DMS 273 (cell line): ENCODE data around the gene ST3GAL3.

Experiments used
- DNase-seq: peaks from one replicate; lab custom pipeline; 2025; ENCODE audit not compliant: unreplicated experiment; lab: John Stamatoyannopoulos, UW

ST3GAL3 gene, protein sequence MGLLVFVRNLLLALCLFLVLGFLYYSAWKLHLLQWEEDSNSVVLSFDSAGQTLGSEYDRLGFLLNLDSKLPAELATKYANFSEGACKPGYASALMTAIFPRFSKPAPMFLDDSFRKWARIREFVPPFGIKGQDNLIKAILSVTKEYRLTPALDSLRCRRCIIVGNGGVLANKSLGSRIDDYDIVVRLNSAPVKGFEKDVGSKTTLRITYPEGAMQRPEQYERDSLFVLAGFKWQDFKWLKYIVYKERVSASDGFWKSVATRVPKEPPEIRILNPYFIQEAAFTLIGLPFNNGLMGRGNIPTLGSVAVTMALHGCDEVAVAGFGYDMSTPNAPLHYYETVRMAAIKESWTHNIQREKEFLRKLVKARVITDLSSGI

DNA sequence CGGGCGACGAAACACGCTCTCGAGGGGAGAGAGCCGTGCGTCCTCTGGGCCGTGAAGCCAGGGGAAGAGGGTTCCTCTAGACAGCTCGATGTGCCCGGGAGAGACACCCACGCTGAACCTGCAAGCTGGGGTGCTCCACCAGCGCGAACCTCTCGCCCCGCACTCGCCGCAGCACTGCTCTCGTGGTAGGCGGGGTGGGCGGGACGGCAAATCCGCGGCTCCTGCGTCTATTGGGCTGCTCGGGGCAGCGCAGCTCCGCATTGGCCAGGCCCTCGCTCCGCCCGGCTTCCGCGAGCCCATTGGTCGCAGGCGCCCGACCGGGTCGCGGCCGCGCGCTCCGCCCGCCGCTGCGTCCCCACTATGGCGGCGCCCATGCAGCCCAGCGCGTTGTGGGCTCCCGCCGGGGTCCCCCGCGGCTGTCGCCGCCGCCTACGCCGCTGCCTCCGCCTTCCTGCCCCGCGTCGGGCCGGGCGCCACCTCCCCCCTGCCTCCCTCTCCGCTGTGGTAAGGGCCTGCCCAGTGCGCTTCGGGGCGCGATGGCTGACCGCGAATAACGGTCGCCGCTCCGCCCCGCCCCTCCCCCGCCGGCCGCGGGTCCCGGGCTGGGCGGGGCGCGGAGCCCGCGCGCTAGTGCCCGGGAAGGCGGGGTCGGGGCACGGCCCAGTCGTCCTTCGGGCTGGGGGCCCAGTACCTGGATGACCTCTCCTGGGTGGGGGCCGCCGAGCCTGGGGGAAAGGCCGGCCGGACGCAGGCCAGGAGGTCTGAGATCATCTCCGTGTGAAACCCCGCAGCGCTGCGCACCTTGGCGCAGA, at the start of gene ST3GAL3:
Gene ST3GAL3 (plus strand): TSS at position 347 of the 812 bp plus-strand sequence. CDS start 28,727 bp downstream, outside the sequence.
- peak; percentile 97 for DNase-seq

DNA sequence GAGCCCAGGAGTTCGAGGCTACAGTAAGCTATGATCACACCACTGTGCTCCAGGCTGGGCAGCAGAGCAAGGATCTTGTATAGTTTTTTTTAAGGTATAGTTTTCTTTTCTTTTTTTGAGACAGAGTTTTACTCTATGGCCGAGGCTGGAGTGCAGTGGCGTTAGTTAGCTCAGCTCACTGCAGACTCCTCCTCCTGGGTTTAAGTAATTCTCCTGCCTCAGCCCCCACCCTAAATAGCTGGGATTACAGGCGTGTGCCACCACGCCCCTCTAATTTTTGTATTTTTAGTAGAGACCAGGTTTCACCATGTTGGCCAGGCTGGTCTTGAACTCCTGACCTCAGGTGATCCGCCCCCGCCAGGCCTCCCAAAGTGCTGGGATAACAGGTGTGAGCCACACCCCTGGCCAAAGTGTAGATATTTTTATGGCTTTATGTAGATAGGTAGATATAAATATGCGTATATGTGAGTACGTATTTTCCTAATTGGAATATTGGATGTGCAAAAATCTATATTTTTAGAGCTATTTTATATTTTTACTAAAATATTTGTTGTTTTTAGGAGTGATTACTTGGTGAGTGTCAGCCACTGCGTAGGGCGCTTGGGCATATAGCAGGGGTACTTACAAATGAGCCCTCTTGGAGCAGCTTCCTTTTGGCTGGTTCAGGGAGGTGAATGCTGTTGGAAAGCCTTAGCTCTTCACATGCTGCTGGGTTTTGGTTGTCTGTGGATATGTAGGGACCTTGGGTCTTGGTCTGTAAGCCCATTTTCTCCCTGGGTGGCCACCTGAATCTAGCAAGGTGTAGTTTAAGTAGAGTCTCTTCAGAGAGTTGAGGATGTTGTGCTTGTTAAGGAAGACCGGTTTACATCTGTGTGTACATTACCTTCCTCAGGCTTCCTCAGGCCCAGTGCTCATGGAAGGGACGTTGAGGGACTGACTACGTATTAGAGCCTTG, 47.8 kb upstream of the ST3GAL3 start:
- DNase-seq: no peak

DNA sequence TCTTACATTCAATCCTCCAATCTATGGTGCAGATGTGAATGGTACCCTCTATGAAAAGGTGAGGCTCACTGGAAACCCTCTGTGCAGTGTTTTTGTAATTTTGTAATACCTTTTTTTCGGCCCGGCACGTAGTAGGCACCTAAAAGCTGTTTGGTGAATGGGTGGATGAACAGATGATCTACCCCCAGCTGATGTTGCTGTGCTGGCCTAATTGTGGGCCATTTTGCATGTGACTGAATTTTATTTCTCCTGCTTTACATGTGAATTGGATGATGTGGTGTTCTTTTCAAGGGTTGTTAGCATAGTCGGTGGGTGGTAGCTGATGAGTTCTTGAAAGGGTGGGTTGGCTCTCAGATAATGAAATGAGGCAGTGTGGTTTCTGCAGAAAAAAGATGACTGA, 47.0 kb upstream of the ST3GAL3 start:
- no peak for DNase-seq

DNA sequence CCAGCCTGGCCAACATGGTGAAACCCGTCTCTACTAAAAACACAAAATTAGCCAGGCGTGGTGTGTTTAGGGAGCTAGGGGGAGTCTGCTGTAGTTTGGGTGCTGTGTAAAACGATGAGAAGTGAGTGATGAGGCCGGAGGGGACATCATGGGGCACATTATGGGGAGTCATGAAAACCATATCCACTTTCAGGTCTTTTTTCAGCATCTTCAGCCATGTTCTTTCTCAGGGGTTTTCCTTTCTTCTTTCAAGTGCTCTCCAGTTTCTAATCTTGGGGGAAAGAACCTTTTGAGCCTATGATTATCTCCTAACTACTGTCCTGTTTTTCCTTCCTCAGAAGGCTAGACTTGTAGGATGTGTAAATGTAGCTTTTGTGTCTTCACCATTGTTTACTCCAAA, 43.0 kb upstream of the ST3GAL3 start:
- DNase-seq: no peak

DNA sequence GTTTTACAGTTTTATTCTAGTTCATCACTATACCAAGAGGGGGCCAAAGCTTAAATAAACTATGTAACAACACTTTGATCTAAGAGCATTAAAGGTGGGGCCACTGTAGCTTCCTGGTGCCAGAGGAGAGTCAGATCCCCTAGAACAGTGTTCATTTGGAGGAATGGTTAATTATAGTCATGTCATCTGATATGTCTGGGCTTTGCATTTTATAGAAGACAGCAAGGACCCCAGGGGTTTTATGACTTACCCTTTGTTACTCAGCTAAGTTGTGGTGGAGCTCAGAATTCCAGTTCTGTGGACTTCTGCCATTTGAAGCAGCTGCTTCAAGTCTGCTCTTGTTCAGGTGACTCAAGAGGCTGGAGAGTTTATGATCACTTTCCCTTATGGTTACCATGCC, 40.7 kb upstream of the ST3GAL3 start:
- no peak for DNase-seq

DNA sequence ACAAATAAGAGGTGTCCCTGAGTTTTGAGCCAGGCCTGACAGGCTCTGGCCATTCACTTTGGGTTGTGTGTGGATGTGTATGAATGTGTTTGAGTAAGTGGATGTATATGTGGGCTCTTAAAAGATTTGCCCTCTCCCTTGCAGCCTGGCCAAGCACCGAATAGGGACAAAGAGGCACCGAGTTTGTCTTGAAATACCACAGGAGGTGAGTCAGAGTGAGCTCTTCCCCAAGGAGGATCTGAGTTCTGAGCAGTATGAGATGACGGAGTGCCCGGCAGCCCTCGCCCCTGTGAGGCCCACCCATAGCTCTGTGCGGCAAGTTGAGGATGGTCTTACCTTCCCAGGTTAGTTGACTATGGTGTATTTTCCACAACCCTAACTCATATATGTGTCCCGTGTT, 38.4 kb upstream of the ST3GAL3 start:
- no peak for DNase-seq

DNA sequence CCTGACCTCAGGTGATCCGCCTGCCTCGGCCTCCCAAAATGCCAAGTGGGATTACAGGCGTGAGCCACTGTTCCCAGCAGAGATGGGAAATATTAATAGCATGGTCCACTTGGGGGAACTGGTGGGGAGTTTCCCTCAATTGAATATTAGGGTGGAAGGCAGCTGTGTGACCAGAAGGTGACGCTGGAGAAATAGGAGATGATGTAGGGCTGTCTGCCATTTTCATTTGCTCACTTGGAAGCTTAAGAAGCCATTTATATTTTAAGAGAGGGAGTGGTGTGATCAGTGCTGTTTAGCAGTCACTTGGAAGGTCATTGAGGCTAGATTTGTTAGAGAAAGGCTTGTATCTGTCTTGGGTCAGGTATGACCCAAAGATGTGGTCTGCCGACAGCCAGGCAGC, 37.5 kb upstream of the ST3GAL3 start:
- no peak for DNase-seq

DNA sequence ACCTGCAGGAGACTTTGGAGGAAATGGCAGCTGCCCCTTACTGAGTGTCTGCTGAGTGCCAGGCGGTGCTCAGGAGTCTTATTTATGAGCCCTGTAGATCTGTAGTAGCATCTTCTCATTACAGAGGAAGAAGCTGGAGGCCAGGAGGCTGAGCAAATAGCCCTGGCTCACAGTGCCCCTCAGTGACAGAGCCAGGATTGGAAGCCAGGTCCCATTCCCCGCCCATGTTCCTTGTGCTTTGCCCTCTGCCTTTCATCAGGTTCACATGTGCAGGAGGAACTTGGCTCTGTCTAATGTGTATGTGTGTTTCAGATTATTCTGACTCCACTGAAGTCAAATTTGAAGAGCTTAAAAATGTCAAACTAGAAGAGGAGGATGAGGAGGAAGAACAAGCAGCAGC, 36.1 kb upstream of the ST3GAL3 start:
- DNase-seq: no peak

DNA sequence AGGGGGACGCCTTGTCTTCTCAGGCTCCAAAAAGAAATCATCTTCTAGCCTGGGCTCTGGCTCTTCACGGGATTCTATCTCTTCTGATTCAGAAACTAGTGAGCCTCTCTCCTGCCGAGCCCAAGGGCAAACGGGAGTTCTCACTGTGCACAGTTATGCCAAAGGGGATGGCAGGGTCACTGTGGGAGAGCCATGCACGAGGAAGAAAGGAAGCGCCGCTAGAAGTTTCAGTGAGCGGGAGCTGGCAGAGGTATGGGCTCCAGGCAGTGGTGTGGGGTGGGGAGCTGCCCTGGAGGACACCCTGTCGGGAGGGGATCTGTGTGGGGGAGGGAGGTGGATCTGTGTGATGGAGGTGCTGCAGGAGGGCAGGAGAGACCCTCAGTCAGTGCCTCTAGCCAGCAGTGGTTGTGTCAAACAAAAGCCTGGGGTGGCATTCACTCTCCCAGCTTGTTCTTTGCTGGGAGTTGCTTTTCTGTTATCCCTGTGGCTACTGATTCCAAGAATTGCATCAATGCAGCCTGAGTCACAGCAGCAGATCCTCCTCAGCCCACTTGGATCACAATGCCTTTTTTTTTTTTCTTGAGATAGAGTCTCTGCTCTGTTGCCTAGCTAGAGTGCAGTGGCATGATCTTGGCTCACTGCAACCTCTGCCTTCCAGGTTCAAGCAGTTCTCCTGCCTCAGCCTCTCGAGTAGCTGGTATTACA, 35.6 kb upstream of the ST3GAL3 start:
- no peak for DNase-seq

DNA sequence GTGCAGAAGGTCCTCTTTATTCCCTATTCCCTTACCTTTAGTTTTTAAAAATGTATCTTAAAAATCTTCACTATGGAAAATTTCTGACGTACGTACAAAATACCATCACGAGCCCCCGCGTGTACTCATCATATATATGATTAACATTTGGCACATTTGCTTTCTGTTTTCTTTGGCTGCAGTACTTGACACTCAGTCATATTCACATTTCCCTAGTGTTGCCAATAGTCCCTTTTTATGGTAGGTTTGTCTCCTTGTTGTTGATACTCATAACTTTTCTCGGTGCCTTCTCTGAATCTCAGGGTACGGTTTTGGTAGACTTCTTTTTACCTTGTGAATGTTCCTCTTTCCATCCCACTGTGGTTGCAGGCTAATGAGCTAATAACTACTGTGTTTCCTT, 34.1 kb upstream of the ST3GAL3 start:
- no peak for DNase-seq

DNA sequence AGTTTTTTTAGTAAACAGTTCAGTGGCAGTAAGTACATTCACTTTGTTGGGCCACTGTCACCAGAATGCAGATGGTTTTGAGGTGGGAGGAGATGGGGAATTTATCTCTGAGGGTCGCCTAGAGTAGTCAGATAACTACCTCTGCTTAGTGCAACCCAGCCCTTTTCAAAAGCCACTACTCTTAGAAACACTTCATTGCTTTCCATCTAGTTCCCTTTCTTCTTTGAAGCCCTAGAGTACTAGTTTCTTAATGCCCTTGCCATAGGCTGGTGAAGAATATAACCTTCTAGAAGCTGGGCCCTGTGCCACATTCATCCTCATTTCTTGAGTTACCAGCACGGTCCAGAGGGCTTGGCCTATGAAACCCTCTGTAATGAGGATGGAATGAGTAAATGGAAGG, 28.4 kb upstream of the ST3GAL3 start:
- DNase-seq: no peak

DNA sequence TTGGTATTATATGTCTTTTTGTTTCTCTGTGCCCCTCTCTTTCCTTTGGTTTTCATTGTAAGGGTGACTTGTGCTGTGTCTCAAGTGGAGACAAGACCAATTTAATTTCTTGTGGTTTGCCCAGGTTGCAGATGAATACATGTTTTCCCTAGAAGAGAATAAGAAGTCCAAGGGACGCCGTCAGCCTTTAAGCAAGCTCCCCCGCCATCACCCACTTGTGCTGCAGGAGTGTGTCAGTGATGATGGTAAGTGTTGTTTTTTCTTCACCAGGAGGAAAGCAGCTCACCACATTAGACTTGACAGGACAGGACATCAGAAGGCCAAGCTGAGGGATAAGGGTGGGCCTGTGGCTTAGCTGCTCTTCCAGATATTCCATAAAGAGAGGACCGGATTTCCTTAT, 23.8 kb upstream of the ST3GAL3 start:
- DNase-seq: no peak

DNA sequence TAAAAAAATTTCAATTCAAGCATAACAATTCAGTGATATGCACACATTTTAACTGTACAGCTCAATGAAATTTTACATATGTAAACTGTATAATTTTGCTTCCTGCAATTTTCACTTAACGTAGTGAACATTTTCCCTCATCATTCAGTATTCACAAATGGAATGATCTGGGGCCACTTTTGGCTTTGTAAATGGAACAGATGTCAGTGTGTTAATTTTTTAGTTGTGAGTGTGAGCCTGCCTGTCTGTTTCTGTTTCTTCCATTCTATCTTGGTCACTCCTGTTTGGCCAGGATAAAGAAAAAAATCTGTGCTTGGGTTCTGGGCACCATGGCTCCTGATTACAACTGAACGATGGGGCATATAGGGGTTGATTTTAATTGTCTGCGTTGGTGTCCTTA, 20.5 kb upstream of the ST3GAL3 start:
- DNase-seq: no peak

DNA sequence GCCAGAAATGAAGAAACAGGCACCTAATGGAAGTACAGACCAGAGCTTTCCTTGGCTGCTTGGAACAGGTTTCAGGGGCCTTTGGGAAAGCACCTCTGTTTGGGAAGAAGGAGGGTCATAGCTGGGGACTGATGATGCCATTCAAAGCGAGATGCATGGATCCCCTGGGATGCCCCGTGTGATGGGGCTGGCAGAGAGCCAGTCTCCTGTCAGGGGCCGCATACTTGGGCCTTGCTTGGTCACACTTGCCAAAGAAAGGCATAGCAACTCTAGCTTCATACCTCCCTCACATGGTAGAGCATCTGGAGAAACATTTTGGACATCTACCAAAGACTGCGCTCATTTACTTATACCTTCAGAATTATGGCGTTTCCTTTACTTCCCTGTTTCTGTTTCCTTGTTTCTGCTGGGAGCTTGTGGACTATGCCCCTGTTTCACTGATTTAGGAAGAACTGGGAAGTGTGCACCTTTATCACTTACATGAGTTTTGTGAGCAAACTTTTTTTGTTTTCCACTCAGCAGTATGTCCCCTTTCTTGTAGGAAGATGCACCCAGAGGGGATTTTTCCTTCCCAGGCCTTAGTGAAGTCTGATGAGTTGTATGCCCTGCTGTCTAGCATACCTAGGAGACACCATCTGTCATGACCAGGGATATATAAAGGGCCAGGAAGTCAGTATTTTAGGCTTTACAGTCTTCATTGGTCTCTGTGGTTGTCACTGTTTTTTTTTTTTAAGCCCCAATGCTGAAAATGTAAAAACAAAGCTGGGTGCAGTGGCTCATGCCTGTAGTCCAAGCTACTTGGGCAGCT, 19.8 kb upstream of the ST3GAL3 start:
- DNase-seq: peak; percentile 31

DNA sequence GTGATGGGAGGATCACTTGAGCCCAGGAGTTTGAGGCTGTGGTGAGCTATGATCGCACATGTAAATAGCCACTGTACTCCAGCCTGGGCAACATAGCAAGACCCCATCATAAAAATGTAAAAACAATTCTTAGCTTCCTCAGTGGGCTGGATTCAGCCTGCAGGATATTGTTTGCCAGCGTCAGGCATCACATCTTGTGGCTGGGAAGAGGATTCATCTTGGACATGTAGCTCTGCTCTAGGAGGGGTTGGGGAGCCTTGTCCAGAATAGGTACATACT, 19.3 kb upstream of the ST3GAL3 start:
- no peak for DNase-seq

DNA sequence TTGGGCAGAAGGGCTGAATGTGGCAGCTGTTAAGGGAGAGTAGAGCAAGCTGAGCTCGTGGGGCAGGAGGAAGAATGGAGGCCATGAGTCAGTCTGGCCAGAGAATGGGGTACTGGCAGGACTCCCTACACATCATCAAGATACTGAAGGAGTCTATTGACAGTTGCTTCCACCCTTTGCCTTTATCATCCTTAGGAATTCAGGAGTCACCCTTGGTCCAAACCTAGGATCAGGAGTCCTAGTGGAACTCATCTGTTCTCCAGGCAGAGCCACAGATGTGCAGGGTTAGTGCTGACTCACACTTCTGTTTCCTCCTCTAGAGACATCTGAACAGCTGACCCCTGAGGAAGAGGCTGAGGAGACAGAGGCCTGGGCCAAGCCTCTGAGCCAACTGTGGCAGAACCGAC, 18.7 kb upstream of the ST3GAL3 start:
- no peak for DNase-seq

DNA sequence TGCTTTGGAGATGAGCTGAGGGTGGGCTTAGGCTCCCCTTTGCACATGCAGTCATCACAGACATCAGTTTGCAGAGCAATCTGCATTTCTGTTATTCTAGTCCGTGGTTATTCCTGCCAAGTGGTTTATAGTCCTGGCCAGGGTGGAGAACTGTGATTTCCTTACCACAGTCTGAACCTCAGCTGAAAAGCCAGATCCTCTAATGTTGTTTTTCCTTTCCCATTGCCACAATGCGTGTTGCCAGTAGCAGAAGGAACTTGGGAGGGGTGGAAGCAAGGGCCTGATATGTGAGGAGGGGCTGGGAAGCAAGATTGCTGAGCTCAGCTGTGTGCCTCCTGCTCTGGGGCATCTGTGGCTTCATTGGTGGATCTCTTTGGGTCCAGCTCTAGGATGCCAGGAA, 18.0 kb upstream of the ST3GAL3 start:
- DNase-seq: no peak

DNA sequence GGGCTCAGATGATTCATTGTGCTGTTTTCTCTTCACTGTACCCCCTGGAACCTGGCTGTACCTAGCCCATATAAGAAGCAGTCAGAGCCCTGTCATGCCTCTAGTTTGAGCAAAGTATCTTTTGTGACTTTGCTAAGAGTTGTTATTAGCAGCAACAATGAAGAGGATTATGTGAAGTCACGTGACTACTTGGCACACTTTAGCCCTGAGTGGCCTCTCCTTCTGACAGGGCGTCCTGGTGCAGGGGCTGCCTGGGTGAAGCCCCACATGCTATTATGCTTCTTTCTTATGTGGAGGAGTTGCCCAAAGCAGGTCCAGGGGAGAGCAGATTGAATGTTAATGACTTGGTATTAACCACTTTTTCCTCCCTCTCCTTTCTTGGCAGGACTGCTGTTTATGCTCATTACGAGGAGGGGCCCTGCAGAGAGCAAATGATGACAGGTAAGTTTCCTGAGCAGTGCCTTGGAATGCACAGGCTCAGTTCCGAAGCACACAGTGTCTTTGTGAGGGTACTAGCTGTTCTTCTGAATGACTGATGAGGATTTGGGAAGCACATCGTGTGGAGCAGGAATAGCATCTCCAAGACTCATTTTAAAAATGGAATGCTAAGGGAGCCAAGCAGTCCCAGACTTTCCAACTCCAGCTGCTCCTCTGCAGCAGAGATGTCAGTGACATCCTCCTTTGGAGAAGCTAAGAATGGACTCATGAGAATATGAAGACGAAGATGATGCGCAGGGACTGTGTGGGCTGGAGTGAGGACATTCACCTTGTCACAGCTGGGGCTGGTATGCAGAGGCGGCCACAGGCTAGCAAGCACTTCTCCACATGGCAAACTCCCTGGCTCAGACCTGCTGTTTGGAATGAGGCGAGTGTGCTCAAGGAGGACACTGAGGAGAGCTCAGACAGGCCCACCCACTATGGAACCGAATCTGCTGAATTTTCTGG, 15.2 kb upstream of the ST3GAL3 start:
- no peak for DNase-seq

DNA sequence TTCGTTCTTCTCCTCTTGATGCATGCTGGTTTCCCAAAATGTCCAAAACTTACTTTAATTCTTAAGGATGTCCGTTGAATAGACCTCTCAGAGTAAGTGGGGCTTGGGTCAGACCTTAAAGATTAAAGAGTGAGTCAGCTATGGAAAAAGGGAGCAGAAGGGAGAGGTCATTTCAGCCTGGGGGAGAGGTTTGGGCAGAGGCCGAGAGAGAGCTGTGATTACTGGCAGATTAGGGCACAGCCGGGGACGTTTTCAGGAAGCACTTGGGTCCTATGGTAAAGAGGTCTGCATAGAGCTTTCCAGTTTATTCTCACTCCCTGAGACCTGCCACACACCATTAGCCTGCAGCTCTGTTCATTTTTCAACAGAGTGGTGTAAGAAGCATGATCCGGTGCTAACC, 14.0 kb upstream of the ST3GAL3 start:
- DNase-seq: no peak
